ENCODE results near the gene RBM10. TPM values are rescaled to one million over a fixed set of nuclear protein-coding genes. Genes with fewer than 3 reads are reported as not detected.

RBM10 gene
- total and polyA plus RNA-seq, 4 experiments from 2014 or later, result 10.7 to 53.3 (median 42.1) TPM

DNA sequence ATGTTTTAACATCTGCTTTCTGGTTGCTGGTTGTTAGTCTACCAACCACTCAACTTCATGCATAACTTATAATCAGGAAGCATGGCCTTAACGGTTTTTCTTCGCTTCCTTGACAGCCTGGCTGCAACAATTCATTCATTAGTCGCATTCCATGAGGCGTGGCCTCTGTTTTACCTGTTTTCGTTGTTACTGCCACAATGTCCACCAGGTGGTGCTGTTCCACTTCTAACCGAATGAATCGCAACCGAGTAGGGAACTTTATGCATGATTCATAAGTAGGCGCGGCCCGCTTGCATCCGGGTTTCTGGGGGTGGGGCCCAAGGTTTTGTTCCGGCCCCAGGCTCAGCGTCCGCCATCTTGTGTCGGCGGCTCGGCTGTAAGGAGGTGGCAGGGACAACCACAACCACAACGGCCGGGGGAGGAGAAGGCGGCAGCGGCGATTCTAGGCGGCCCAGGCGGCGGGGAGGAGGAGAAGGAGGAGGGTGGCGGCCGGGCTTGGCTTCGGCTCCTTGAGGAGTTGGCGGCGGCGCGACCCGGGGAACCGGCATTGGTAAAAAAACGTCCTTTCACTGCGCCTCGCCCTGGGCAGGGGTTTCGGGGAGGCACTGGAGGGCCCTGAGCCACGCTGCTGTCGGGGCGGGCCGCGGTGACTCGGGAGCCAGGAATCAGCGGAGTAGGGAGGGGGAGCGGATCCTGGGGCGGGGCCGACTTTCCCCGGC is 48.6 kb downstream of the RBM10 start, which contains the start of gene UBA1:
Gene UBA1, plus strand, starts transcription at position 355 of the 719 bp plus-strand sequence. CDS start 4,974 bp downstream, outside the sequence.
- peak within 1 kb of the TSS; percentile 96 for H3K27ac ChIP-seq (ENCODE audit: low read depth, low read length)
- Mint-ChIP-seq H3K27me3 (no peaks in the 10 kb centered on the region), H3K4me3 (peak within 1 kb of the TSS; percentile 97 to 99 (median 99)), H3K9me3 (peaks cover 0 to 3% (median 0%) of the 10 kb centered on the region in 8 donors), H3K36me3 (peaks cover 12 to 31% of the 10 kb centered on the region in 2 donors), H3K4me1 (peaks cover 33 to 75% (median 62%) of the 10 kb centered on the region in 4 donors), H3K27ac (peak within 1 kb of the TSS; percentile 94 to 100 (median 99))
- H3K9me3 ChIP-seq (ENCODE audit: control insufficient read depth in 1 of 2, low read length in 2 of 2), result no peaks in the 10 kb centered on the region
- H3K36me3 ChIP-seq (ENCODE audit: insufficient read depth, low read length), result peaks cover 4% of the 10 kb centered on the region
- DNase-seq, result peak; percentile 95 to 97 (median 96)
- peak within 1 kb of the TSS; percentile 69 to 82 for H3K4me3 ChIP-seq (ENCODE audit: low read length in 2 of 2)
- no peaks in the 10 kb centered on the region for H3K27me3 ChIP-seq (ENCODE audit: insufficient read depth, low read length)
- intact Hi-C loops (cut with micrococcal nuclease), result loop anchor here (1.0 to 5.0 kb wide), 9 partner anchors 25 to 457 kb away; partner anchors contain the start of genes CDK16, ELK1, USP11 and ZNF41
- H3K4me1 ChIP-seq (ENCODE audit: insufficient read depth, low read length), result peaks cover 64% of the 10 kb centered on the region
- POLR2A ChIA-PET (ENCODE audit: partially characterized antibody), result interaction anchor here (0.8 to 2.6 kb wide), 5 partner anchors 24 to 454 kb away, joined by 3 to 12 read pairs (median 7); partner anchors contain the start of gene USP11
- CTCF ChIA-PET (ENCODE audit: partially characterized antibody), result interaction anchor here (1.4 to 4.0 kb wide), 4 partner anchors 49 to 330 kb away, joined by 3 to 54 read pairs (median 12); partner anchors contain the start of genes NDUFB11 and RBM10

DNA sequence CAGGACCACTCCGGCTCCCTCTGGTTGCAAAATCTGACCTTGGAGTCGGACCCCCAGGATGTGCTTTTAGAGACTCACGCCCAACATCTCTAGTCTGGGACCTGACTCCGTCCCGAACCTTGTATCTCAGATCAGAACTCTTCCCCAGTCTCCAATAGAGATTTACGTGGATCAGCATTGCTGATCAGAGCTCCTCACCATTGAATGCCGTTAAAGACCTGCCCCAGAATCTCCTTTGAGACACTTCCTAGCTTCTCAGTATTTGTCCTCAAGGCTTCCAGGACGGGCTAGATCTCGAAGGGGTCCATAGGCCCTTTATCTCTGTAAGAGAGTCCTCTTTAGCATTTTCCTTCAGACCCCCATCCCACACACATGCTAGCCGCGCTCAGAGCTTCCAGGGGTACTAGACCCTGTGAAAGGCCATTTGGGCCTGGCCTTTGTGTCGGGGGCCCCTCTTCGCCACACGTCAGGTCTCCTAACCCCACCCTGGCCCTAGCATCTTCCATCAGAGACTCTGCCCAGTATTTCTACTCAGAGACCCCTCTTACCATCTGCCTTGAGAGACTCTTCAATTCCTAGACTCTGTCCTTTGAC is 49.3 kb downstream of the RBM10 start:
- intact Hi-C loops (cut with micrococcal nuclease), result loop anchor here (5.0 kb wide), 2 partner anchors 288 to 443 kb away; partner anchors contain the start of gene ZNF41
- no peaks in the 10 kb centered on the region for H3K9me3 ChIP-seq (ENCODE audit: control insufficient read depth in 1 of 2, low read length in 2 of 2)
- H3K27ac ChIP-seq (ENCODE audit: low read depth, low read length), result peak overlapping the region; percentile 96
- peak in 1 of 5 donors; percentile 26 for DNase-seq
- Mint-ChIP-seq H3K27ac (peak overlapping the region; percentile 94 to 100 (median 99)), H3K9me3 (peaks cover 0 to 3% (median 0%) of the 10 kb centered on the region in 8 donors), H3K36me3 (peaks cover 19 to 35% of the 10 kb centered on the region in 2 donors), H3K4me3 (peak overlapping the region; percentile 97 to 99 (median 99)), H3K27me3 (no peaks in the 10 kb centered on the region), H3K4me1 (peaks cover 33 to 78% (median 63%) of the 10 kb centered on the region in 4 donors)
- peaks cover 10% of the 10 kb centered on the region for H3K36me3 ChIP-seq (ENCODE audit: insufficient read depth, low read length)
- POLR2A ChIA-PET (ENCODE audit: partially characterized antibody), result interaction anchor here (0.8 to 2.6 kb wide), 5 partner anchors 23 to 453 kb away, joined by 3 to 12 read pairs (median 7); partner anchors contain the start of gene USP11
- peaks cover 64% of the 10 kb centered on the region for H3K4me1 ChIP-seq (ENCODE audit: insufficient read depth, low read length)
- peak overlapping the region; percentile 69 to 82 for H3K4me3 ChIP-seq (ENCODE audit: low read length in 2 of 2)
- no peaks in the 10 kb centered on the region for H3K27me3 ChIP-seq (ENCODE audit: insufficient read depth, low read length)
- CTCF ChIA-PET (ENCODE audit: partially characterized antibody), result interaction anchor here (1.4 to 2.8 kb wide), 3 partner anchors 49 to 329 kb away, joined by 3 to 20 read pairs (median 4); partner anchors contain the start of genes NDUFB11 and RBM10

DNA sequence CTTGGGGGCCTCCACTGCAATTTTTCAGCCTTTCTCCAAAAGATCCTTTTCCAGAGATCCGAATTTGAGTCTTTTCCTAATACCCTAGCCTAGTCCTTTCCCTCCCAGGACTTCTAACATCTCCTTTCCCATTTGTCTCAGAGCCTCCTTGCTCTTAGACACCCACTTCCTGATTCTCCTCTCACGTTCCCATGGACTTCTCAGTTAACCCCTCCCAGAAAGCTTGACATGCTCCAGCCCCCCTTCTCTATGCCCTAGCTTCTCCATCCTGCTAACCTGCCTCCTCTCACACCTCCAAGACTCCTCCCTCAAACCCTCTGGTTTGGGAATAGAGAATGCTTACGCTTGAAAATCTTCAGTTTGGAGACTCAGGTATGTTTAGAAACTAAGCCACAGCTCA is 51.1 kb downstream of the RBM10 start:
- Mint-ChIP-seq H3K27ac (peak overlapping the region; percentile 90 to 100 (median 99)), H3K9me3 (peaks cover 0 to 4% (median 0%) of the 10 kb centered on the region in 8 donors), H3K27me3 (no peaks in the 10 kb centered on the region), H3K4me3 (peak overlapping the region; percentile 74 to 99 (median 98)), H3K4me1 (peaks cover 31 to 69% (median 61%) of the 10 kb centered on the region in 4 donors), H3K36me3 (peaks cover 34 to 44% of the 10 kb centered on the region in 2 donors)
- H3K27me3 ChIP-seq (ENCODE audit: insufficient read depth, low read length), result no peaks in the 10 kb centered on the region
- peak overlapping the region; percentile 96 for H3K27ac ChIP-seq (ENCODE audit: low read depth, low read length)
- no peak for DNase-seq
- peaks cover 61% of the 10 kb centered on the region for H3K4me1 ChIP-seq (ENCODE audit: insufficient read depth, low read length)
- H3K4me3 ChIP-seq (ENCODE audit: low read length in 2 of 2), result no peak overlapping the region
- ChIA-PET POLR2A (ENCODE audit: partially characterized antibody) (interaction anchor here (1.1 to 1.3 kb wide), 2 partner anchors 51 to 328 kb away, joined by 3 read pairs; partner anchors contain the start of gene RBM10), CTCF (ENCODE audit: partially characterized antibody) (interaction anchor here (2.8 kb wide), 1 partner anchor 188 kb away, joined by 20 read pairs; no protein-coding TSS in a partner anchor)
- intact Hi-C loops (cut with micrococcal nuclease), result no loop called here
- no peaks in the 10 kb centered on the region for H3K9me3 ChIP-seq (ENCODE audit: control insufficient read depth in 1 of 2, low read length in 2 of 2)
- peaks cover 24% of the 10 kb centered on the region for H3K36me3 ChIP-seq (ENCODE audit: insufficient read depth, low read length)

DNA sequence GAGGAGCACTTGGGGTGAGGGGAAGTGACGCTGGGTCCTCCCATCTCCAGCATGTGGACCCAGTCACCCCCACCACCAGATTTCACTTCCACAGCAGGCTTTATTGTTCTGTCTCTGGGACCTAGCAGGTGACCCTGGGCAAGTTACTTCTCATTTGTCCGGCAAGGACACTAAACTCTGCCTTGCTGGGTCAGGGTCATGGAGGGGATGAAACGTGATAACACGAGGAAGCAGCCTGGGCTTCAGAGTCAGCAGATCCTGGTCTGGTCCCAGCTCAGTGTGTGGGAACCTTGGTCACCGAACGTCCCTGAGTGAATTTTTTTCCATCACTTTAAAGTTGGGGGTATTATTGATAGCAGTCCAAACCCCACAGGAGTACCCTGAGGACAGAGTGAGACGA is 52.5 kb downstream of the RBM10 start:
- Histone ChIP-seq H3K4me3 (ENCODE audit: low read length in 2 of 2) (no peak overlapping the region), H3K9me3 (ENCODE audit: control insufficient read depth in 1 of 2, low read length in 2 of 2) (no peaks in the 10 kb centered on the region), H3K4me1 (ENCODE audit: insufficient read depth, low read length) (peaks cover 52% of the 10 kb centered on the region), H3K27ac (ENCODE audit: low read depth, low read length) (peak overlapping the region; percentile 31), H3K36me3 (ENCODE audit: insufficient read depth, low read length) (peaks cover 38% of the 10 kb centered on the region), H3K27me3 (ENCODE audit: insufficient read depth, low read length) (no peaks in the 10 kb centered on the region)
- Mint-ChIP-seq H3K27me3 (no peaks in the 10 kb centered on the region), H3K4me3 (peak overlapping the region in 6 of 8 donors; percentile 18 to 99 (median 62)), H3K27ac (peak overlapping the region in 6 of 7 donors; percentile 37 to 99 (median 59)), H3K4me1 (peaks cover 31 to 61% (median 54%) of the 10 kb centered on the region in 4 donors), H3K36me3 (peaks cover 48 to 56% of the 10 kb centered on the region in 2 donors), H3K9me3 (peaks cover 0 to 4% (median 0%) of the 10 kb centered on the region in 8 donors)
- no peak for DNase-seq
- intact Hi-C loops (cut with micrococcal nuclease), result no loop called here
- ChIA-PET CTCF (ENCODE audit: partially characterized antibody) (no interaction called here), POLR2A (ENCODE audit: partially characterized antibody) (interaction anchor here (1.2 kb wide), 1 partner anchor 36 kb away, joined by 4 read pairs; no protein-coding TSS in a partner anchor)

DNA sequence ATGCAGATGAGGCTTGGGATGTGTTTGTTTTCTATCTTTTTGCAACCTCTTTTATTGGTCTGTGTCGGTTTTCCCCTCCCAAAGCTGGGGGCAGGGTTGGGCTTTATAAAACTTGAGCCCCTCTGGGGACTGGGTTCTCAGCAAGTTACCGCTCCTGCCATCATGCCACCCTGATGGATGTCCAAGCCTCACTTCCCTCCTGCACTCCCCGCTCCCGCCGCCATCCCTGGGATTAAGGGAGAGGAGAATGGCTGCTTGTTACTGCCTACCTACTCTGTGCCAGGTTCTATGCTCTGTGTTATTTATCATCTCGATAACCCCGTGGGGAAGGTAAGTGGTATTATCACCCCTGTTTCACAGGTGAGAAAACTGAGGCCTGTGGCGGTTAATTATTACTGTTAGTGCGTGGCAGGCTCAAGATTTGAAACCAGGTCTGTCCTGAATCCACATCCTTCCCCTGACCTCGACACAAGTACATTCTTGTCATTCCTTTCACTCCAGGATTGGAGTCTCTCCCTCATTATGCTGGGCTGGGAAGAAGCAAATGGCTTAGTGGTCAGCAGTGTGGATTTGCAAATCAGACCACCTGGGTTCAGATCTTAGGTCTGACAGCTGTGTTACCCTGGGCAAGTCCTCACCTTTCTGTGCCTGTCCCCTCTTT is 53.1 kb downstream of the RBM10 start:
- H3K4me1 ChIP-seq (ENCODE audit: insufficient read depth, low read length), result peaks cover 46% of the 10 kb centered on the region
- Mint-ChIP-seq H3K36me3 (peaks cover 54 to 56% of the 10 kb centered on the region in 2 donors), H3K4me3 (peak overlapping the region in 1 of 8 donors; percentile 43), H3K27me3 (no peaks in the 10 kb centered on the region), H3K4me1 (peaks cover 28 to 54% (median 48%) of the 10 kb centered on the region in 4 donors), H3K9me3 (peaks cover 0 to 4% (median 0%) of the 10 kb centered on the region in 8 donors), H3K27ac (peak overlapping the region in 6 of 7 donors; percentile 27 to 84 (median 59))
- peak overlapping the region; percentile 31 for H3K27ac ChIP-seq (ENCODE audit: low read depth, low read length)
- no peak for DNase-seq
- no peaks in the 10 kb centered on the region for H3K27me3 ChIP-seq (ENCODE audit: insufficient read depth, low read length)
- peaks cover 45% of the 10 kb centered on the region for H3K36me3 ChIP-seq (ENCODE audit: insufficient read depth, low read length)
- no peaks in the 10 kb centered on the region for H3K9me3 ChIP-seq (ENCODE audit: control insufficient read depth in 1 of 2, low read length in 2 of 2)
- H3K4me3 ChIP-seq (ENCODE audit: low read length in 2 of 2), result no peak overlapping the region
- ChIA-PET CTCF (ENCODE audit: partially characterized antibody) (no interaction called here), POLR2A (ENCODE audit: partially characterized antibody) (no interaction called here)
- intact Hi-C loops (cut with micrococcal nuclease), result no loop called here

DNA sequence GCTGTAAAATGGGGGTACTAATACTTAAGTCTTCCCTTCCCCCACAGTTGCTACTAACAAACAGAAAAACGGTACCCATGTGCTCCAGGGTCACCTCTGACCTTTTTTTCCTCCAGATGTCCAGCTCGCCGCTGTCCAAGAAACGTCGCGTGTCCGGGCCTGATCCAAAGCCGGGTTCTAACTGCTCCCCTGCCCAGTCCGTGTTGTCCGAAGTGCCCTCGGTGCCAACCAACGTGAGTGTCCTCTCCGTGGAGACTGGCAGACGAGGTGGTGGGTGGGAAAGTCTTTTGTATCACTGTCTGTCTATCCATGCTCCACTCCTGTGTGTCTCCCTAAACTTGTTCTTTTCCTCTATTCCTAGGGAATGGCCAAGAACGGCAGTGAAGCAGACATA is 53.7 kb downstream of the RBM10 start:
- Histone ChIP-seq H3K36me3 (ENCODE audit: insufficient read depth, low read length) (peaks cover 49% of the 10 kb centered on the region), H3K27me3 (ENCODE audit: insufficient read depth, low read length) (no peaks in the 10 kb centered on the region), H3K4me3 (ENCODE audit: low read length in 2 of 2) (no peak overlapping the region), H3K4me1 (ENCODE audit: insufficient read depth, low read length) (peaks cover 42% of the 10 kb centered on the region), H3K27ac (ENCODE audit: low read depth, low read length) (no peak overlapping the region), H3K9me3 (ENCODE audit: control insufficient read depth in 1 of 2, low read length in 2 of 2) (no peaks in the 10 kb centered on the region)
- Mint-ChIP-seq H3K4me3 (peak overlapping the region in 2 of 8 donors; percentile 33 to 43), H3K4me1 (peaks cover 25 to 49% (median 43%) of the 10 kb centered on the region in 4 donors), H3K9me3 (peaks cover 0 to 2% (median 0%) of the 10 kb centered on the region in 8 donors), H3K27me3 (no peaks in the 10 kb centered on the region), H3K27ac (peak overlapping the region in 2 of 7 donors; percentile 32 to 63), H3K36me3 (peaks cover 57 to 58% of the 10 kb centered on the region in 2 donors)
- intact Hi-C loops (cut with micrococcal nuclease), result no loop called here
- no peak for DNase-seq
- ChIA-PET CTCF (ENCODE audit: partially characterized antibody) (no interaction called here), POLR2A (ENCODE audit: partially characterized antibody) (interaction anchor here (0.8 kb wide), 1 partner anchor 10 kb away, joined by 3 read pairs; no protein-coding TSS in a partner anchor)

Measured in CD4-positive, alpha-beta memory T cell (primary cell).